Neural progenitor cell (in vitro differentiated cells): ENCODE measurements around the gene DOCK3.
"Not testable (repeated sequence)": the region's sequence is repeated elsewhere in the genome, so short reads cannot be mapped to it uniquely, and the experiment has no call there.

Experiments used
- CTCF ChIP-seq: fragments of 200-600 bp; sonication (generic); IDR thresholded peaks from 2 replicates; pipeline ENCODE4 v1.5.1; 2017; ENCODE audit warnings: antibody characterized with exemption, mild to moderate bottlenecking
- EZH2 ChIP-seq: fragments of 200-600 bp; sonication (generic); IDR thresholded peaks from 2 replicates; pipeline ENCODE4 v1.6.1; 2017; ENCODE audit warnings: antibody characterized with exemption, mild to moderate bottlenecking, moderate library complexity
- EZH2phosphoT487 ChIP-seq: fragments of 200-600 bp; sonication (generic); IDR thresholded peaks from 2 replicates; pipeline ENCODE4 v1.6.1; 2017; ENCODE audit warnings: antibody characterized with exemption

DNA sequence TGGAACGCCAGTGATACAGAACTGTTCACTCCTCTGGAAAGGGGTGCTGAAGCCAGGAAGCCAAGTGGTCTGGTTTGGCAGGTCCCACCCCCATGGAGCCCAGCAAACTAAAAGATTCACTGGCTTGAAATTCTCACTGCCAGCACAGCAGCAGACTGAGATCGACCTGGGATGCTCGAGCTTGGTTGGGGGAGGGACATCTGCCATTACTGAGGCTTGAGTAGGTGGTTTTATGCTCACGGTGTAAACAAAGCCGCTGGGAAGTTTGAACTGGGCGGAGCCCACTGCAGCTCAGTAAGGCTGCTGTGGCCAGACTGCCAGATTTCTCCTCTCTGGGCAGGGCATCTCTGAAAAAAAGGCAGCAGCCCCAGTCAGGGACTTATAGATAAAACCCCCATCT, 417.4 kb downstream of the DOCK3 start:
- not testable (repeated sequence) for TF ChIP-seq CTCF, EZH2phosphoT487, EZH2
